ENCODE results near the gene CDC25C.

DNA sequence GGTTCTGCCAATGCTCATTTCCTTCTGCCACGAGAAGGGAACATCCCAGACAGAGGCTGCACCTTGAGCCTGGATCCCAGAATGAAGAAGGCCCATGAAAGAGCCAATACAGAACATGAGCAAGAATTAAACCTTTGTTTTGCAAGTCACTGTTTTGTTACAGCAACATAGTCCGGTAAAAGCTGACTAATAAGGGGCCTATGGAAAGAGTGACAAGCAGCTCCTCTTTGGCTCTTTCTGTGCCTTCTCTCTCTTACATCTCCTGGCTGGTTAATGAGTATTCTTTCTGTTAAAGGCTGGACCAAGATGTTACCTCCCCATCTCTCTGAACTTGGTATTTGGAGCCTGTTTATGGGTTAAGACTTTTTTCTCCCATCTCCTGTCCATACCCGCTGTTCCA is 68.0 kb downstream of the CDC25C start:
- TF ChIP-seq POLR2A (IDR thresholded peaks at IDR 0.05; ENCODE audit: low read depth, low read length) (no peak), POLR2AphosphoS5 (IDR thresholded peaks at IDR 0.05; ENCODE audit: low read depth, low read length) (no peak), TAF1 (IDR thresholded peaks at IDR 0.05; ENCODE audit: borderline replicate concordance, low read depth, low read length) (no peak)
